Prostate gland (tissue), 2 donors: ENCODE results near the gene AGPAT2. TPM values are rescaled to one million over a fixed set of nuclear protein-coding genes. Genes with fewer than 3 reads are reported as not detected.

Experiments
- DNase-seq: peaks from one replicate; pipeline ENCODE4 v3.0.0-alpha.2; 2019; ENCODE audit warnings: low spot score
- H3K27ac ChIP-seq, 2 donors: fragments of 200-600 bp; sonication (generic); 2 replicates each; pipeline ENCODE4 v1.5.1; 2017 to 2019
- H3K27me3 ChIP-seq: fragments of 200-600 bp; sonication (generic); replicated peaks from 2 replicates; pipeline ENCODE4 v1.5.1; 2019; ENCODE audit not compliant: insufficient read depth
- H3K36me3 ChIP-seq, 2 donors: fragments of 200-600 bp; sonication (generic); 1 replicate in 1 of 2; 2 replicates in 1 of 2; pipeline versions ENCODE4 v1.5.1 to v1.8.1; 2017 to 2019
- H3K4me1 ChIP-seq: fragments of 200-600 bp; sonication (generic); replicated peaks from 2 replicates; pipeline ENCODE4 v1.5.1; 2019
- H3K4me3 ChIP-seq, 2 donors: fragments of 200-600 bp; sonication (generic); 2 replicates each; pipeline ENCODE4 v1.5.1; 2017 to 2019
- H3K9me3 ChIP-seq: fragments of 200-600 bp; sonication (generic); 2 replicates; pipeline ENCODE4 v1.5.1; 2017
- POLR2A ChIP-seq: fragments of 450-650 bp; IDR thresholded peaks from one replicate; pipeline ENCODE4 v1.6.1; 2016; ENCODE audit warnings: antibody characterized with exemption, mild to moderate bottlenecking
- POLR2AphosphoS5 ChIP-seq: sonication (generic); formaldehyde crosslinking; IDR thresholded peaks from one replicate; pipeline ENCODE4 v1.6.1; 2017; ENCODE audit warnings: antibody characterized with exemption
- WGBS: methylation state at CpG from one replicate; pipeline ENCODE4 v1.1.5; 2018; 5-methylcytosine and 5-hydroxymethylcytosine counted together
- intact Hi-C: fragments of 100-400 bp; cut with DNase I; formaldehyde crosslinking; loops from one replicate; pipeline ENCODE4 v1.14.2; 2022
- total RNA-seq, 2 donors: library from RNA; depleted of rRNA; stranded (reverse); fragments of >200 nt; gene quantifications; one replicate each; pipeline ENCODE4 v1.1.0, GENCODE V29; 2016
- TF ChIP-seq, protein P1 (sequence below), 4 experiments: fragments of 200-600 bp in 2 of 4; fragments of 450-650 bp in 2 of 4; sonication (generic) in 2 of 4; IDR thresholded peaks; 1 replicate in 3 of 4; 2 replicates in 1 of 4; pipeline ENCODE4 v1.5.1; 2016 to 2019; ENCODE audit warnings: antibody characterized with exemption in 4 of 4, mild to moderate bottlenecking in 2 of 4, moderate library complexity in 2 of 4

Gene AGPAT2
- total RNA-seq, 2 donors from 2014 or later = 44.9 to 50.0 TPM

DNA sequence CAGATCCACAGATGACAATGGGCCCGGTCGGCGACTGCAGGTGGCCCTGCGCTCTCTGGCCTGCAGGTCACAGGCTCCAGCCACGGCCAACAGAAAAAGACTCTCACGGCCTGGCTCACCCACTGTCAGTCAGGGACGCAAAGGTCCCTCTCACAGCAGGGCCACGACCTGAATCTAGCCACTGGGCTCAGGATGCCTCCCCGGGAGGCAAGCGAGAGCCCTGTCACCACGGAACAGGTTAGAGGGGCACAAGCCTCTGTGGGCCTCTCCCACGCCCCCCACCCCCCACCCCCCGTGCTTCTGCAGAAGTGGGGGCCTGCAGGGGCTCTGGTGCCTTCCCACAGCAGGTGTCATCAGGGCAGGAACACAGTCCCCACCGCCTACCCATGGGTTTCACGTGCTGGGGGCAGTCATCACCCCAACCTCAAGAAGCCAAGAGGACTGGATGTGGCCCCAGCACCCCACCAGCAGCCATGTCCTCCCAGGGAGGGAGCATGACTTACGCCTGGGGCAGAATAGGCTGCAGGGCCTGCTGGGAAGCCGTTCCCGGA is 41.8 kb downstream of the AGPAT2 start:
- intact Hi-C loops = no loop called here
- DNase-seq = no peak
- H3K36me3 ChIP-seq = no peaks in the 10 kb centered on the region
- TF ChIP-seq, protein P1, sequence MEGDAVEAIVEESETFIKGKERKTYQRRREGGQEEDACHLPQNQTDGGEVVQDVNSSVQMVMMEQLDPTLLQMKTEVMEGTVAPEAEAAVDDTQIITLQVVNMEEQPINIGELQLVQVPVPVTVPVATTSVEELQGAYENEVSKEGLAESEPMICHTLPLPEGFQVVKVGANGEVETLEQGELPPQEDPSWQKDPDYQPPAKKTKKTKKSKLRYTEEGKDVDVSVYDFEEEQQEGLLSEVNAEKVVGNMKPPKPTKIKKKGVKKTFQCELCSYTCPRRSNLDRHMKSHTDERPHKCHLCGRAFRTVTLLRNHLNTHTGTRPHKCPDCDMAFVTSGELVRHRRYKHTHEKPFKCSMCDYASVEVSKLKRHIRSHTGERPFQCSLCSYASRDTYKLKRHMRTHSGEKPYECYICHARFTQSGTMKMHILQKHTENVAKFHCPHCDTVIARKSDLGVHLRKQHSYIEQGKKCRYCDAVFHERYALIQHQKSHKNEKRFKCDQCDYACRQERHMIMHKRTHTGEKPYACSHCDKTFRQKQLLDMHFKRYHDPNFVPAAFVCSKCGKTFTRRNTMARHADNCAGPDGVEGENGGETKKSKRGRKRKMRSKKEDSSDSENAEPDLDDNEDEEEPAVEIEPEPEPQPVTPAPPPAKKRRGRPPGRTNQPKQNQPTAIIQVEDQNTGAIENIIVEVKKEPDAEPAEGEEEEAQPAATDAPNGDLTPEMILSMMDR (IDR thresholded peaks at IDR 0.05) = no peak
- no peak for TF ChIP-seq POLR2A
- TF ChIP-seq POLR2AphosphoS5 = no peak
- H3K4me1 ChIP-seq = no peaks in the 10 kb centered on the region
- H3K27me3 ChIP-seq = no peaks in the 10 kb centered on the region
- H3K9me3 ChIP-seq = no peaks in the 10 kb centered on the region
- H3K27ac ChIP-seq = no peak overlapping the region
- no peak overlapping the region for H3K4me3 ChIP-seq
- WGBS = 74% methylated on average over 18 of the region's 18 CpGs

DNA sequence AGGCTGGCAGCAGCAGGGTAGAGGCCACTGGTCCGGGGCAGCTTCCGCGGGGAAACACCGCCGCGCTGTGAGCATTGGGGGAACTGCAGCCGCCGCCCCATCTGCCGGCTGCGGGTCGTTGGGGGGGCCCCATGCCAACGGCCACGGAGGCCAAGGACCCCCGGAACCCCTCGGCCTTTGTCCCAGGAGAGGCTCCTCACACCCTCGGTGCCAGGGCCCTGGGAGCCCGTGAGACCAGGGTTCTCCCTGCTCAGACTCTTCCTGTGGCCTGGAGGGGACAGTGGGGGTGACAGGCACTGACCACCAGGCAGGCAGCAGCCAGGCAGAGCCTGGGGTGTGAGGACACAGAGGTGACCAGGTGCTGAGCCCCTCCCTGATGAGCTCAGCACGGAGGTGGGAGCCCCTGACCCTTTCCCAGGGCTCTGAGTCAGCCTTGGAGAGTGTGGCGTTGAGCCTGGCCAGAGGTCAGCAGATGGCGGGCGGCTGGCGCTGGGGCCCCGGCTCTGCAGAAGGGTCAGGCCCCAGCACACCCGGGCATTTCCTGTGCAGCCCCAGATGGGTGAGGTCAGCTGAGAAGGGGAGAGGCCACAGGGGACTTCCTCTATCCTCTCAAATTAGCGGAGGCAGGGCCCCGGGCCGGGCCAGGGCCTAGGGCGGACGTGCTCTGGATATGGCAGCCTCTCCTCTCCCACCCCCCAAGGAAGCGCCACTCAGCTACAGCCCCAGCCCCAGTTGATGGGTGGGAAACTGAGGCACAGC is 42.5 kb downstream of the AGPAT2 start:
- WGBS = 57% methylated on average over 17 of the region's 30 CpGs
- peak; percentile 59 for DNase-seq
- Histone ChIP-seq H3K4me3 (no peak overlapping the region), H3K27ac (no peak overlapping the region), H3K36me3 (no peaks in the 10 kb centered on the region), H3K9me3 (no peaks in the 10 kb centered on the region), H3K4me1 (no peaks in the 10 kb centered on the region), H3K27me3 (no peaks in the 10 kb centered on the region)
- intact Hi-C loops = no loop called here
- TF ChIP-seq POLR2AphosphoS5 (peak; percentile 40), POLR2A (no peak)
- TF ChIP-seq, protein P1 (IDR thresholded peaks at IDR 0.05) = peak; percentile 38 to 89 (median 61)

DNA sequence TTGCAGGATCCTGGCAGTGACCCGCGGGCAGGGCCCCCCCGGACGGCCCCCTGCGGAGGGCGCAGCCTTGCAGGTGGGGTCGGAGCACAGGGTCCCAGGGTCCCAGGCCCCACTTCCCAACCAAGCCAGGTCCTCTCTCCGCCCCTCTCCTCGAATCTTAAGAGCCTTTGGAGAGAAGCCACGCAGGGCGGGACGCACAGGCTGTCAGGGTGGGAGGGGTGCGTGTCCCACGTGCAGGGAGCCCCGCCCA is 43.0 kb downstream of the AGPAT2 start:
- 27% methylated on average over 3 of the region's 15 CpGs for WGBS
- Histone ChIP-seq H3K27me3 (no peaks in the 10 kb centered on the region), H3K4me3 (peak overlapping the region in 1 of 2 donors; percentile 6), H3K36me3 (no peaks in the 10 kb centered on the region), H3K27ac (no peak overlapping the region), H3K4me1 (no peaks in the 10 kb centered on the region), H3K9me3 (no peaks in the 10 kb centered on the region)
- TF ChIP-seq POLR2A (no peak), POLR2AphosphoS5 (no peak)
- TF ChIP-seq, protein P1 (IDR thresholded peaks at IDR 0.05) = no peak
- intact Hi-C loops = no loop called here
- no peak for DNase-seq

DNA sequence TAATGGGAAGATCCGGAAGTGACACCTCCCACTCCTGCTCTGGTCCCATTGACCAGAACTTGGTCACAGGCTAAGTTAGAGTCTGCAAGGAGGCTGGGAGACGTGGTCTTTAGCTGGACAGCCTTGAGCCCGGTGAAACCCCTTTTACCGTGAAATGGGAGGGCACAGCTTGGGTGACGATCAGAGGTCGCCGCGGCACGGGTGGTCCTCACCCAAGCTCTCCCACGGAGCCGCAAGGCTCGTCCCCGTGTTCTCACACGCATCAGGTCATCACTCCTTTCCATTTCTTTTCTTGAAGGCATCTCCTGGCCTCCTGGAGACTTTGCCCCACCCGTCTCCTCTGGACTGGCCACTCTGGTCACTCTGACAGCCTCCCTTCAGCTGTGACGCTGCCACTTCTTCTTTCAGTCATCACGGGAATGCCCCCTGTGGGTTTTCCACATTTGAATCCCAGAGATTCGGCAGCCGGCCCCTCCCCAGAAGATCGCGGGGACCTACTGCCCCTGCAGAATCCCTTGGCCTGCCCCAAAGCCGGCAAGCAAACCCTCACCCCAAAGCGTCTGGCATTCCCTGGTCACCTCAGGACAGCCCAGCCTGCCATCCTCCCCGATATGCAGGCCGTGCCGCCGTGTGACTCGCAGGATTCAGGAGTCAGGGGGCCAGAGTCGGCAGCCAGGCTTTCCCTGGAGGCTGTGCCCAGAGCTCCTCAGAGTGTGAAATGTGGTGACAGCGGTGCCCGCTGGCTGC is 43.5 kb downstream of the AGPAT2 start:
- TF ChIP-seq POLR2AphosphoS5 (no peak), POLR2A (no peak)
- TF ChIP-seq, protein P1 (IDR thresholded peaks at IDR 0.05) = no peak
- peak overlapping the region in 1 of 2 donors; percentile 6 for H3K4me3 ChIP-seq

More for the DNA sequence above, 43.5 kb downstream of the AGPAT2 start:
- Histone ChIP-seq H3K27ac (no peak overlapping the region), H3K4me1 (no peaks in the 10 kb centered on the region), H3K27me3 (no peaks in the 10 kb centered on the region), H3K36me3 (no peaks in the 10 kb centered on the region), H3K9me3 (no peaks in the 10 kb centered on the region)
- intact Hi-C loops = no loop called here
- 59% methylated on average over 31 of the region's 31 CpGs for WGBS
- DNase-seq = no peak
